OCI-LY1 (cell line): ENCODE results near the gene LAMA4.

Experiments
- H2AFZ ChIP-seq: fragments of 200-600 bp; sonication (generic), shearing (Covaris generic); 2 replicates; pipeline ENCODE4 v1.6.0; 2014; ENCODE audit warnings: antibody characterized with exemption, mild to moderate bottlenecking, low read length
- H3F3A ChIP-seq: fragments of 200-600 bp; sonication (generic), shearing (Covaris generic); 2 replicates; pipeline ENCODE4 v1.6.0; 2014; ENCODE audit warnings: mild to moderate bottlenecking, antibody characterized with exemption, low read length, moderate library complexity; ENCODE audit not compliant: insufficient read depth
- H3K27ac ChIP-seq: fragments of 200-600 bp; sonication (generic); 2 replicates; pipeline ENCODE4 v1.5.1; 2014; ENCODE audit warnings: low read length, mixed run types, mild to moderate bottlenecking, low read depth; ENCODE audit not compliant: poor library complexity, severe bottlenecking
- H3K27me3 ChIP-seq: fragments of 200-600 bp; sonication (generic); 2 replicates; pipeline ENCODE4 v1.6.0; 2014; ENCODE audit warnings: antibody characterized with exemption, mild to moderate bottlenecking, low read length, moderate library complexity; ENCODE audit not compliant: insufficient read depth
- H3K36me3 ChIP-seq: fragments of 200-600 bp; sonication (generic); 2 replicates; pipeline ENCODE4 v1.6.1; 2014; ENCODE audit warnings: mild to moderate bottlenecking, antibody characterized with exemption, low read length, moderate library complexity, mixed read lengths; ENCODE audit not compliant: insufficient read depth
- H3K4me1 ChIP-seq: fragments of 200-600 bp; sonication (generic); 2 replicates; pipeline ENCODE4 v1.5.1; 2014; ENCODE audit warnings: mild to moderate bottlenecking, low read length, moderate library complexity; ENCODE audit not compliant: insufficient read depth, severe bottlenecking
- H3K4me2 ChIP-seq: fragments of 200-600 bp; sonication (generic), shearing (Covaris generic); 2 replicates; pipeline ENCODE4 v1.6.1; 2014; ENCODE audit warnings: low read length
- H3K4me3 ChIP-seq: fragments of 200-600 bp; sonication (generic); 2 replicates; pipeline ENCODE4 v1.5.1; 2014; ENCODE audit warnings: low read length, low read depth, mild to moderate bottlenecking, mixed read lengths; ENCODE audit not compliant: poor library complexity, severe bottlenecking
- H3K79me2 ChIP-seq: fragments of 200-600 bp; shearing (Covaris generic); 2 replicates; pipeline ENCODE4 v1.6.1; 2016; ENCODE audit warnings: mixed run types, low read length, mixed read lengths; ENCODE audit not compliant: insufficient read depth
- H3K9ac ChIP-seq: fragments of 200-600 bp; sonication (generic), shearing (Covaris generic); 2 replicates; pipeline ENCODE4 v1.6.1; 2014; ENCODE audit warnings: mild to moderate bottlenecking, low read length, mixed read lengths
- H3K9me2 ChIP-seq: fragments of 200-600 bp; sonication (generic), shearing (Covaris generic); 2 replicates; pipeline ENCODE4 v1.6.1; 2014; ENCODE audit warnings: low read depth, mild to moderate bottlenecking, low read length, mixed read lengths
- H3K9me3 ChIP-seq: fragments of 200-600 bp; shearing (Covaris generic); 2 replicates; pipeline ENCODE4 v1.6.1; 2014; ENCODE audit warnings: low read length, mixed read lengths
- H4K20me1 ChIP-seq: fragments of 200-600 bp; sonication (generic), shearing (Covaris generic); 2 replicates; pipeline ENCODE4 v1.6.0; 2016; ENCODE audit warnings: mild to moderate bottlenecking, low read length; ENCODE audit not compliant: insufficient read depth
- CTCF ChIP-seq: fragments of 200-600 bp; sonication (generic), shearing (Covaris generic); IDR thresholded peaks from 2 replicates; pipeline ENCODE4 v1.5.1; 2017; ENCODE audit warnings: mild to moderate bottlenecking, antibody characterized with exemption, low read length, moderate library complexity, mixed read lengths
- EZH2 ChIP-seq: fragments of 200-600 bp; sonication (generic), shearing (Covaris generic); IDR thresholded peaks from 2 replicates; pipeline ENCODE4 v1.8.0; 2017; ENCODE audit warnings: borderline replicate concordance, mixed run types, mild to moderate bottlenecking, antibody characterized with exemption, low read length, moderate library complexity, mixed read lengths

Gene LAMA4

GRCh38 chr6:112237066-112237465, 17.3 kb downstream of the LAMA4 start:
- H3K9me2 ChIP-seq, result no peaks in the 10 kb centered on the region
- no peaks in the 10 kb centered on the region for H3F3A ChIP-seq
- no peaks in the 10 kb centered on the region for H3K9me3 ChIP-seq
- H4K20me1 ChIP-seq, result no peaks in the 10 kb centered on the region
- H3K27me3 ChIP-seq, result no peaks in the 10 kb centered on the region
- no peak overlapping the region for H3K4me2 ChIP-seq
- no peak overlapping the region for H3K9ac ChIP-seq
- TF ChIP-seq EZH2 (no peak), CTCF (no peak)
- H3K4me3 ChIP-seq, result no peak overlapping the region
- no peaks in the 10 kb centered on the region for H3K36me3 ChIP-seq
- no peak overlapping the region for H2AFZ ChIP-seq
- no peak overlapping the region for H3K27ac ChIP-seq
- H3K4me1 ChIP-seq, result no peaks in the 10 kb centered on the region
- no peaks in the 10 kb centered on the region for H3K79me2 ChIP-seq

DNA sequence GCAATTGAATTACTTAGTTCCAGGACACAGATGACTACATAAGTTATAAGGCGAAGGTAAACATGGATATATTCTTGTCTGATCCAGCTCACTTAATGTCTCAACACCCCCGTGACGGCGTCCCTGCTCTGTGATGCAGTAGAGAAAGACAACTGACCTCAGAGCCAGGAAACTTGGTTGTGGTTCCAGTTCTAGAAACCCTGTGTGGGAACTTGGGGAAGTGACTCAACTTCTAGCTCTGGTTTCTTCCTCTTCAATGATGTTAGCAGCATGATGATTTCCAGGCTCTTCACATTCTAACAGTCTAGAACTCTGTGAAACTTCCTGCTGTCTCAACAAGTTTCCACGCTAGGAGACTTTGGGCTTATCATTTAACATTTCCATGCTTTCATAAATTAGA, 18.4 kb downstream of the LAMA4 start:
- Histone ChIP-seq H3K36me3 (no peaks in the 10 kb centered on the region), H2AFZ (no peak overlapping the region), H3K9ac (no peak overlapping the region), H3K27ac (no peak overlapping the region), H4K20me1 (no peaks in the 10 kb centered on the region), H3F3A (no peaks in the 10 kb centered on the region), H3K4me2 (no peak overlapping the region), H3K79me2 (no peaks in the 10 kb centered on the region), H3K9me3 (no peaks in the 10 kb centered on the region), H3K4me3 (no peak overlapping the region), H3K4me1 (no peaks in the 10 kb centered on the region), H3K27me3 (no peaks in the 10 kb centered on the region), H3K9me2 (no peaks in the 10 kb centered on the region)
- TF ChIP-seq EZH2 (no peak), CTCF (no peak)

DNA sequence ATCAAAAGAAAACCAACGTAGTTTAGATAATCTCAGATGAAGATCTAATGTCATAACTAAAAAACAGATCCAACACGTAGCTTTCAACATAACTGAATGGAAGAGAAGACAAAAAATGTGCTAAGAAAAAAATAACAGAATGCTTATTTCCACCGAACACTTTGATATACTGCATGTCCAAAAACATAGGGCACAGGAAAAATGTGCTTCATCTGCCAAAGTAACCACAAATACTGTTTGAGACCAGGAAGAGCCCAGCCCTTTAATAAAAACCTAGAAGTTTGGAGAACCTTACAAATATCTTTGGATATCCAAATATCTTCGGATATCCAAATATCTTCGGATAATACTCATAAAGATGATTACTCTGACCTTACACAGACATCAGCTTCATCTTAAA, 19.8 kb downstream of the LAMA4 start:
- H2AFZ ChIP-seq, result no peak overlapping the region

More for the DNA sequence above, 19.8 kb downstream of the LAMA4 start:
- Histone ChIP-seq H3K9me2 (no peaks in the 10 kb centered on the region), H3K79me2 (no peaks in the 10 kb centered on the region), H3K36me3 (no peaks in the 10 kb centered on the region), H3K27me3 (no peaks in the 10 kb centered on the region), H3K4me3 (no peak overlapping the region), H4K20me1 (no peaks in the 10 kb centered on the region), H3K4me1 (no peaks in the 10 kb centered on the region), H3K27ac (no peak overlapping the region), H3K9me3 (no peaks in the 10 kb centered on the region), H3K9ac (no peak overlapping the region), H3F3A (no peaks in the 10 kb centered on the region), H3K4me2 (no peak overlapping the region)
- TF ChIP-seq CTCF, result no peak
- no peak for TF ChIP-seq EZH2
